Neural progenitor cell (in vitro differentiated cells): ENCODE data around the gene NF2. TPM values are rescaled to one million over a fixed set of nuclear protein-coding genes. Genes with fewer than 3 reads are reported as not detected.
A peak's percentile ranks its signal among the peaks of the same experiment; 100 is the strongest.

ENCODE experiments used
- DNase-seq: peaks from one replicate; pipeline ENCODE4 v3.0.0-alpha.2; 2016; ENCODE audit warnings: low spot score
- H2AFZ ChIP-seq: fragments of 200-600 bp; sonication (generic); replicated peaks from 2 replicates; pipeline ENCODE4 v1.6.1; 2016; ENCODE audit warnings: antibody characterized with exemption
- H3F3A ChIP-seq: fragments of 200-600 bp; sonication (generic); 2 replicates; pipeline ENCODE4 v1.6.1; 2016; ENCODE audit warnings: antibody characterized with exemption, low read depth
- H3K27ac ChIP-seq: fragments of 200-600 bp; sonication (generic); 2 replicates; pipeline ENCODE4 v1.5.1; 2016; ENCODE audit warnings: mild to moderate bottlenecking
- H3K27me3 ChIP-seq: fragments of 200-600 bp; sonication (generic); 2 replicates; pipeline ENCODE4 v1.6.1; 2016; ENCODE audit warnings: mild to moderate bottlenecking, moderate library complexity
- H3K36me3 ChIP-seq: fragments of 200-600 bp; sonication (generic); 2 replicates; pipeline ENCODE4 v1.5.1; 2016
- H3K4me1 ChIP-seq: fragments of 200-600 bp; sonication (generic); 2 replicates; pipeline ENCODE4 v1.6.1; 2016; ENCODE audit warnings: mixed run types
- H3K4me2 ChIP-seq: fragments of 200-600 bp; sonication (generic); 2 replicates; pipeline ENCODE4 v1.6.1; 2016
- H3K4me3 ChIP-seq: fragments of 200-600 bp; sonication (generic); 2 replicates; pipeline ENCODE4 v1.5.1; 2016
- H3K79me2 ChIP-seq: fragments of 200-600 bp; sonication (generic); 2 replicates; pipeline ENCODE4 v1.6.1; 2016; ENCODE audit warnings: low read depth
- H3K9ac ChIP-seq: fragments of 200-600 bp; sonication (generic); 2 replicates; pipeline ENCODE4 v1.6.1; 2016
- H3K9me3 ChIP-seq: fragments of 200-600 bp; sonication (generic); 2 replicates; pipeline ENCODE4 v1.5.1; 2016; ENCODE audit warnings: low read depth
- H4K20me1 ChIP-seq: fragments of 200-600 bp; sonication (generic); 2 replicates; pipeline ENCODE4 v1.6.1; 2016; ENCODE audit warnings: low read depth
- H3K27ac Mint-ChIP-seq: 3 replicates; pipeline ENCODE4 v1.8.0; 2021; ENCODE audit warnings: mixed read lengths
- H3K27me3 Mint-ChIP-seq: 2 replicates; pipeline ENCODE4 v1.8.0; 2022; ENCODE audit warnings: low read depth, mild to moderate bottlenecking, inconsistent platforms, moderate library complexity, mixed read lengths; ENCODE audit not compliant: insufficient read depth
- H3K36me3 Mint-ChIP-seq: 3 replicates; pipeline ENCODE4 v1.8.0; 2021; ENCODE audit warnings: mixed read lengths
- H3K4me1 Mint-ChIP-seq: 3 replicates; pipeline ENCODE4 v1.8.0; 2021; ENCODE audit warnings: mixed read lengths
- H3K4me3 Mint-ChIP-seq: 3 replicates; pipeline ENCODE4 v1.8.0; 2021; ENCODE audit warnings: mild to moderate bottlenecking, moderate library complexity, mixed read lengths
- H3K9me3 Mint-ChIP-seq: 3 replicates; pipeline ENCODE4 v1.8.0; 2020; ENCODE audit warnings: mixed read lengths
- CTCF ChIP-seq: fragments of 200-600 bp; sonication (generic); IDR thresholded peaks from 2 replicates; pipeline ENCODE4 v1.5.1; 2017; ENCODE audit warnings: antibody characterized with exemption, mild to moderate bottlenecking
- EZH2 ChIP-seq: fragments of 200-600 bp; sonication (generic); IDR thresholded peaks from 2 replicates; pipeline ENCODE4 v1.6.1; 2017; ENCODE audit warnings: antibody characterized with exemption, mild to moderate bottlenecking, moderate library complexity
- EZH2phosphoT487 ChIP-seq: fragments of 200-600 bp; sonication (generic); IDR thresholded peaks from 2 replicates; pipeline ENCODE4 v1.6.1; 2017; ENCODE audit warnings: antibody characterized with exemption
- total RNA-seq: library from RNA; depleted of rRNA; stranded (reverse); fragments of >200 nt; gene quantifications from 2 replicates; pipeline ENCODE4 v1.2.3, GENCODE V29; 2015; ENCODE audit warnings: low replicate concordance

NF2 gene
- total RNA-seq, 1 donor from 2014 or later = 18.7 TPM

- Histone ChIP-seq H3K4me3 (no peak overlapping the region), H3K27ac (no peak overlapping the region), H3K36me3 (no peaks in the 10 kb centered on the region), H3K27me3 (no peaks in the 10 kb centered on the region), H3K79me2 (no peaks in the 10 kb centered on the region), H3K4me2 (no peak overlapping the region), H3K4me1 (no peaks in the 10 kb centered on the region), H2AFZ (no peak overlapping the region), H3K9ac (no peak overlapping the region), H3K9me3 (no peaks in the 10 kb centered on the region), H3F3A (no peaks in the 10 kb centered on the region), H4K20me1 (peaks cover 21% of the 10 kb centered on the region)
- no peak overlapping the region for H3K27ac Mint-ChIP-seq
- H3K4me3 Mint-ChIP-seq = no peak overlapping the region
- H3K27me3 Mint-ChIP-seq = no peaks in the 10 kb centered on the region
- DNase-seq = peak; percentile 51
- no peaks in the 10 kb centered on the region for H3K9me3 Mint-ChIP-seq
- H3K36me3 Mint-ChIP-seq = peaks cover 15% of the 10 kb centered on the region
- peaks cover 6% of the 10 kb centered on the region for H3K4me1 Mint-ChIP-seq
- TF ChIP-seq EZH2phosphoT487 (no peak), CTCF (peak; percentile 80)
Measured at GRCh38 chr22:29635734-29636357, 32.4 kb downstream of the NF2 start.

- Histone ChIP-seq H3K36me3 (no peaks in the 10 kb centered on the region), H4K20me1 (peaks cover 21% of the 10 kb centered on the region), H3K9ac (no peak overlapping the region), H3K4me3 (no peak overlapping the region), H3K9me3 (no peaks in the 10 kb centered on the region), H3F3A (no peaks in the 10 kb centered on the region), H3K4me2 (no peak overlapping the region), H3K4me1 (no peaks in the 10 kb centered on the region), H3K27ac (no peak overlapping the region), H2AFZ (no peak overlapping the region), H3K79me2 (no peaks in the 10 kb centered on the region), H3K27me3 (no peaks in the 10 kb centered on the region)
- Mint-ChIP-seq H3K9me3 (no peaks in the 10 kb centered on the region), H3K4me3 (no peak overlapping the region), H3K4me1 (peaks cover 13% of the 10 kb centered on the region), H3K27ac (no peak overlapping the region), H3K36me3 (peaks cover 21% of the 10 kb centered on the region), H3K27me3 (no peaks in the 10 kb centered on the region)
- no peak for DNase-seq
- TF ChIP-seq CTCF (no peak), EZH2phosphoT487 (no peak), EZH2 (no peak)
Measured at GRCh38 chr22:29636751-29637150, 33.3 kb downstream of the NF2 start.

GRCh38 chr22:29637181-29637580 lies 33.7 kb downstream of the NF2 start:
- H3K79me2 ChIP-seq = no peaks in the 10 kb centered on the region
- no peak overlapping the region for H3K9ac ChIP-seq
- Mint-ChIP-seq H3K4me1 (peaks cover 18% of the 10 kb centered on the region), H3K27ac (no peak overlapping the region), H3K27me3 (peaks cover 2% of the 10 kb centered on the region), H3K36me3 (peaks cover 25% of the 10 kb centered on the region), H3K4me3 (no peak overlapping the region), H3K9me3 (no peaks in the 10 kb centered on the region)
- H4K20me1 ChIP-seq = peaks cover 21% of the 10 kb centered on the region
- H3K9me3 ChIP-seq = no peaks in the 10 kb centered on the region
- H3K4me1 ChIP-seq = no peaks in the 10 kb centered on the region
- no peak overlapping the region for H2AFZ ChIP-seq
- no peaks in the 10 kb centered on the region for H3K36me3 ChIP-seq
- TF ChIP-seq CTCF (no peak), EZH2 (no peak), EZH2phosphoT487 (no peak)
- no peak overlapping the region for H3K27ac ChIP-seq
- no peaks in the 10 kb centered on the region for H3F3A ChIP-seq
- no peak overlapping the region for H3K4me2 ChIP-seq
- DNase-seq = no peak
- H3K4me3 ChIP-seq = no peak overlapping the region
- no peaks in the 10 kb centered on the region for H3K27me3 ChIP-seq
